GM12891 (cell line): ENCODE results near the gene METTL14.

Experiments
- POLR2A ChIP-seq: IDR thresholded peaks from 2 replicates; pipeline ENCODE4 v1.6.1; 2011; ENCODE audit warnings: low read depth, low read length, control low read depth
- POLR2AphosphoS5 ChIP-seq: IDR thresholded peaks from 2 replicates; pipeline ENCODE4 v1.6.1; 2011; ENCODE audit warnings: low read depth, low read length, control low read depth

DNA sequence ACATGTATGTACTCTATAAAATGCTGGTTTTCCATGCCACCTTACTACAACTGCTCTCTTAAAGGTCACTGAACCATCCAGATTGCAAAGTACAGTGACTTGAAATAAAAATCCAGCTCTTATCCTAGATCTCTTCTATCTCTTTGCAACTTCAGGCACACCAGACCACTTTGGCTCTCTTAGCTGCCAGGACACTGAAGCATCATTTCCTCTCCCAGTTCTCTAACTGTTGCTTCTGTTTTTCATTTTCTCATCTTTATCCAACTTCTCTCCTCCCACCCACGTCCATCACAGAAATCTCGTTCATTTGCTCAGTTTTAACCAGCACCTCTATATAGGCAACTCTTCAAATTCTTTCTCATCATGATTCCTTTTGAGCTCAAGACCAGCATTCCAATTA lies 74.3 kb downstream of the METTL14 start:
- TF ChIP-seq POLR2A: no peak
- no peak for TF ChIP-seq POLR2AphosphoS5
